HepG2 (cell line): ENCODE data around the gene SLC8A2. TPM values are rescaled to one million over a fixed set of nuclear protein-coding genes. Genes with fewer than 3 reads are reported as not detected.

Source experiments
- ATF6 ChIP-seq: sonication (generic); formaldehyde crosslinking; conservative IDR thresholded peaks from 2 replicates; pipeline ENCODE4 v1.4.0; 2020; ENCODE audit warnings: missing genetic modification reagents
- HOXA9 ChIP-seq: sonication (generic); formaldehyde crosslinking; IDR thresholded peaks from 2 replicates; pipeline ENCODE4 v1.8.1; 2022; ENCODE audit warnings: missing genetic modification reagents, mild to moderate bottlenecking, moderate library complexity, borderline replicate concordance
- MAFF ChIP-seq: IDR thresholded peaks from 2 replicates; pipeline ENCODE4 v1.6.1; 2011; ENCODE audit warnings: low read depth, low read length, improper control_type of control experiment
- MBNL3 ChIP-seq: fragments of 250-450 bp; sonication (Bioruptor Pico); conservative IDR thresholded peaks from 2 replicates; pipeline ENCODE4 v1.8.0; 2022; ENCODE audit warnings: mild to moderate bottlenecking, inconsistent platforms
- MYC ChIP-seq: sonication (generic); formaldehyde crosslinking; IDR thresholded peaks from 2 replicates; pipeline ENCODE4 v1.9.0; 2021; ENCODE audit warnings: missing genetic modification reagents, borderline replicate concordance
- POLR2AphosphoS5 ChIP-seq: IDR thresholded peaks from 2 replicates; pipeline ENCODE4 v1.6.1; 2012; ENCODE audit warnings: low read depth, low read length
- RBM39 ChIP-seq: fragments of 200-400 bp; formaldehyde crosslinking; IDR thresholded peaks from one replicate; pipeline ENCODE4 v1.6.1; 2018; ENCODE audit warnings: antibody characterized with exemption, mild to moderate bottlenecking, low read depth, low read length; ENCODE audit not compliant: poor library complexity, severe bottlenecking
- RXRA ChIP-seq: sonication (generic); formaldehyde crosslinking; IDR thresholded peaks from 2 replicates; pipeline ENCODE4 v1.5.1; 2020; ENCODE audit warnings: missing genetic modification reagents
- SAFB2 ChIP-seq: sonication (generic); formaldehyde crosslinking; IDR thresholded peaks from 2 replicates; pipeline ENCODE4 v1.5.1; 2020; ENCODE audit warnings: missing genetic modification reagents, low read depth, mild to moderate bottlenecking, borderline replicate concordance
- SOX13 ChIP-seq, 3 experiments: fragments of 450-650 bp in 1 of 3; sonication (generic) in 1 of 3; formaldehyde crosslinking in 1 of 3; IDR thresholded peaks in 2 of 3; conservative IDR thresholded peaks in 1 of 3; 2 replicates each; pipeline versions ENCODE4 v1.5.0 to v1.6.1; 2016 to 2020; ENCODE audit warnings: antibody characterized with exemption in 1 of 3, mild to moderate bottlenecking in 1 of 3, missing compliant biosample characterization in 1 of 3, missing genetic modification reagents in 1 of 3, moderate library complexity in 1 of 3
- SP2 ChIP-seq: sonication (generic); formaldehyde crosslinking; IDR thresholded peaks from 2 replicates; pipeline ENCODE4 v1.5.1; 2020; ENCODE audit warnings: mild to moderate bottlenecking, missing genetic modification reagents
- TFDP2 ChIP-seq: sonication (generic); formaldehyde crosslinking; IDR thresholded peaks from 2 replicates; pipeline ENCODE4 v1.4.0; 2020; ENCODE audit warnings: missing genetic modification reagents
- TMF1 ChIP-seq: sonication (generic); formaldehyde crosslinking; IDR thresholded peaks from 2 replicates; pipeline ENCODE4 v1.8.1; 2022; ENCODE audit warnings: low read depth, missing genetic modification reagents
- ZBTB3 ChIP-seq: sonication (generic); formaldehyde crosslinking; IDR thresholded peaks from 2 replicates; pipeline ENCODE4 v1.4.0; 2020; ENCODE audit warnings: low read depth, mild to moderate bottlenecking, moderate library complexity, missing genetic modification reagents, borderline replicate concordance
- ZFP41 ChIP-seq: sonication (generic); formaldehyde crosslinking; IDR thresholded peaks from 2 replicates; pipeline ENCODE4 v1.4.0; 2020; ENCODE audit warnings: mild to moderate bottlenecking, missing genetic modification reagents, borderline replicate concordance
- ZNF468 ChIP-seq: sonication (generic); formaldehyde crosslinking; IDR thresholded peaks from 2 replicates; pipeline ENCODE4 v1.8.0; 2022; ENCODE audit warnings: mild to moderate bottlenecking, moderate library complexity, missing genetic modification reagents
- ZNF580 ChIP-seq: IDR thresholded peaks from 2 replicates; pipeline ENCODE4 v1.6.1; 2016; ENCODE audit warnings: low read depth, borderline replicate concordance
- ZNF619 ChIP-seq: sonication (generic); formaldehyde crosslinking; IDR thresholded peaks from 2 replicates; pipeline ENCODE4 v1.4.0; 2020; ENCODE audit warnings: mild to moderate bottlenecking, missing genetic modification reagents
- ZNF670 ChIP-seq: sonication (generic); formaldehyde crosslinking; IDR thresholded peaks from 2 replicates; pipeline ENCODE4 v1.8.0; 2022; ENCODE audit warnings: mild to moderate bottlenecking, missing genetic modification reagents, borderline replicate concordance
- ZNF781 ChIP-seq: sonication (generic); formaldehyde crosslinking; IDR thresholded peaks from 2 replicates; pipeline ENCODE4 v1.5.1; 2020; ENCODE audit warnings: borderline replicate concordance, mild to moderate bottlenecking, missing genetic modification reagents; ENCODE audit errors: not compliant biosample characterization
- ZNF839 ChIP-seq: sonication (generic); formaldehyde crosslinking; IDR thresholded peaks from 2 replicates; pipeline ENCODE4 v1.4.0; 2020; ENCODE audit warnings: missing genetic modification reagents, mild to moderate bottlenecking, borderline replicate concordance
- ZSCAN31 ChIP-seq: sonication (generic); formaldehyde crosslinking; IDR thresholded peaks from 2 replicates; pipeline ENCODE4 v1.5.0; 2020; ENCODE audit warnings: low read depth, mild to moderate bottlenecking, missing genetic modification reagents
- polyA plus RNA-seq, 8 experiments: library from polyadenylated mRNA; depleted of rRNA in 3 of 8; stranded (reverse) in 7 of 8; unstranded in 1 of 8; fragments of >200 nt; fragmentation: Illumina TruSeq in 4 of 8; extraction: Trizol in 4 of 8; gene quantifications; 2 replicates each; pipeline versions ENCODE4 v1.2.1 to v1.2.3, GENCODE V29; 2011 to 2016; ENCODE audit warnings: low read depth in 4 of 8, missing spikeins in 1 of 8, mixed read lengths in 1 of 8; ENCODE audit not compliant: insufficient read depth in 1 of 8
- total RNA-seq, 5 experiments: library from RNA; depleted of rRNA; stranded (reverse); fragments of >200 nt; fragmentation: Illumina TruSeq; extraction: Trizol; gene quantifications; 2 replicates each; pipeline ENCODE4 v1.2.3, GENCODE V29; 2016; ENCODE audit warnings: low read depth in 1 of 5
- TF ChIP-seq, protein P1 (sequence below): sonication (generic); formaldehyde crosslinking; IDR thresholded peaks from 2 replicates; pipeline ENCODE4 v1.5.0; 2020; ENCODE audit warnings: missing genetic modification reagents, mild to moderate bottlenecking, borderline replicate concordance
- TF ChIP-seq, protein P2 (sequence below): IDR thresholded peaks from 2 replicates; pipeline ENCODE4 v1.6.1; 2016

The SLC8A2 gene
- total and polyA plus RNA-seq, 2 of the 13 experiments (the other 11 are each of a cell fraction or from before 2014, with no cell fraction given), result 0.02 TPM; not detected in 1

- TF ChIP-seq ZNF781 (peak; percentile 43), ZNF468 (CRISPR knock-in tag) (no peak), SOX13 (IDR thresholded peaks at IDR 0.05) (no peak), SOX13 (CRISPR knock-in tag; conservative IDR thresholded peaks at IDR 0.05 in 1 of 2, IDR thresholded peaks at IDR 0.05 in 1 of 2) (0 out of 4 replicates have a peak, but pooled peaks of 1 of the 2 experiments have one; percentile 32), ZBTB3 (CRISPR knock-in tag) (0 out of 2 replicates have a peak, but pooled peaks have one; percentile 67), ZNF619 (CRISPR knock-in tag) (no peak; the same call in 1 of the 2 replicates), RXRA (CRISPR knock-in tag) (peak; percentile 26; the same call in 1 of the 2 replicates), MAFF (no peak), TMF1 (CRISPR knock-in tag) (0 out of 2 replicates have a peak, but pooled peaks have one; percentile 8), RBM39 (peak; percentile 66), ATF6 (CRISPR knock-in tag) (no peak), ZNF839 (CRISPR knock-in tag) (0 out of 2 replicates have a peak, but pooled peaks have one; percentile 44), POLR2AphosphoS5 (peak; percentile 67), MBNL3 (CRISPR knock-in tag) (no peak), SAFB2 (CRISPR knock-in tag) (0 out of 2 replicates have a peak, but pooled peaks have one; percentile 53), ZSCAN31 (CRISPR knock-in tag) (peak; percentile 91), TFDP2 (CRISPR knock-in tag) (peak; percentile 64; the same call in 1 of the 2 replicates), ZNF670 (CRISPR knock-in tag) (0 out of 2 replicates have a peak, but pooled peaks have one; percentile 62), HOXA9 (CRISPR knock-in tag) (0 out of 2 replicates have a peak, but pooled peaks have one; percentile 41), MYC (CRISPR knock-in tag) (peak; percentile 63), SP2 (CRISPR knock-in tag) (peak; percentile 64), ZFP41 (no peak), ZNF580 (peak; percentile 63; the same call in 1 of the 2 replicates)
- TF ChIP-seq, protein P1, sequence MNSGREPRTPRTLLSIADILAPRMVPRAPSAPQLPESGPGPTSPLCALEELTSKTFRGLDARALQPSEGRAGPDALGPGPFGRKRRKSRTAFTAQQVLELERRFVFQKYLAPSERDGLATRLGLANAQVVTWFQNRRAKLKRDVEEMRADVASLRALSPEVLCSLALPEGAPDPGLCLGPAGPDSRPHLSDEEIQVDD (CRISPR knock-in tag), result no peak
- TF ChIP-seq, protein P2, sequence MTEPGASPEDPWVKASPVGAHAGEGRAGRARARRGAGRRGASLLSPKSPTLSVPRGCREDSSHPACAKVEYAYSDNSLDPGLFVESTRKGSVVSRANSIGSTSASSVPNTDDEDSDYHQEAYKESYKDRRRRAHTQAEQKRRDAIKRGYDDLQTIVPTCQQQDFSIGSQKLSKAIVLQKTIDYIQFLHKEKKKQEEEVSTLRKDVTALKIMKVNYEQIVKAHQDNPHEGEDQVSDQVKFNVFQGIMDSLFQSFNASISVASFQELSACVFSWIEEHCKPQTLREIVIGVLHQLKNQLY (CRISPR knock-in tag), result peak; percentile 28; the same call in 1 of the 2 replicates
Observed at GRCh38 chr19:47514869-47515588, 43.3 kb upstream of the SLC8A2 start, which contains the start of gene NAPA (continued).
